ENCODE data around the gene PLA2G4A.

The PLA2G4A gene

GRCh38 chr1:186978596-186979556 is 150.1 kb downstream of the PLA2G4A start:
- no peak for DNase-seq

- no peak for DNase-seq
Observed at GRCh38 chr1:186980400-186980799, 151.7 kb downstream of the PLA2G4A start.

- DNase-seq: no peak
Observed at GRCh38 chr1:186982116-186982515, 153.4 kb downstream of the PLA2G4A start.

GRCh38 chr1:186983327-186983726 is 154.6 kb downstream of the PLA2G4A start:
- DNase-seq: no peak

- DNase-seq: no peak
Observed at GRCh38 chr1:186984959-186985358, 156.2 kb downstream of the PLA2G4A start.

GRCh38 chr1:186985889-186986491 is 157.2 kb downstream of the PLA2G4A start:
- no peak for DNase-seq

GRCh38 chr1:186987065-186987464 is 158.3 kb downstream of the PLA2G4A start:
- DNase-seq: no peak

GRCh38 chr1:186987769-186988168 is 159.0 kb downstream of the PLA2G4A start:
- no peak for DNase-seq

GRCh38 chr1:186993996-186994395 is 165.2 kb downstream of the PLA2G4A start:
- no peak for DNase-seq

- DNase-seq: no peak
Observed at GRCh38 chr1:186994897-186995296, 166.1 kb downstream of the PLA2G4A start.

GRCh38 chr1:186996816-186997215 is 168.1 kb downstream of the PLA2G4A start:
- DNase-seq: no peak

- DNase-seq: no peak
Observed at GRCh38 chr1:186997877-186998276, 169.1 kb downstream of the PLA2G4A start.

- DNase-seq: no peak
Observed at GRCh38 chr1:186999506-186999905, 170.8 kb downstream of the PLA2G4A start.

GRCh38 chr1:187001198-187001889 is 172.6 kb downstream of the PLA2G4A start:
- DNase-seq: no peak

GRCh38 chr1:187003353-187003752 is 174.6 kb downstream of the PLA2G4A start:
- DNase-seq: no peak

- no peak for DNase-seq
Observed at GRCh38 chr1:187006896-187007295, 178.1 kb downstream of the PLA2G4A start.

- no peak for DNase-seq
Observed at GRCh38 chr1:187009320-187009719, 180.6 kb downstream of the PLA2G4A start.

- DNase-seq: no peak
Observed at GRCh38 chr1:187010571-187011309, 182.0 kb downstream of the PLA2G4A start.

GRCh38 chr1:187013582-187014200 is 184.9 kb downstream of the PLA2G4A start:
- DNase-seq: no peak

- no peak for DNase-seq
Observed at GRCh38 chr1:187018291-187018690, 189.5 kb downstream of the PLA2G4A start.

- no peak for DNase-seq
Observed at GRCh38 chr1:187027253-187027652, 198.5 kb downstream of the PLA2G4A start.

- DNase-seq: no peak
Observed at GRCh38 chr1:187032316-187032981, 203.7 kb downstream of the PLA2G4A start.
